Measurements from ENCODE around the gene ACCSL.

The ACCSL gene

GRCh38 chr11:44096360-44097185 is 48.8 kb downstream of the ACCSL start:
- no peak for DNase-seq (ENCODE audit: low spot score)

- no peak for DNase-seq (ENCODE audit: low spot score)
Measured at GRCh38 chr11:44097821-44098220, 50.0 kb downstream of the ACCSL start.

GRCh38 chr11:44101098-44101497 is 53.3 kb downstream of the ACCSL start:
- DNase-seq (ENCODE audit: low spot score) = no peak

- DNase-seq (ENCODE audit: low spot score) = no peak
Measured at GRCh38 chr11:44104481-44105294, 56.9 kb downstream of the ACCSL start.

- DNase-seq (ENCODE audit: low spot score) = no peak
Measured at GRCh38 chr11:44108260-44108659, 60.5 kb downstream of the ACCSL start.

Data from AG08396 (cell line).